ENCODE measurements around the gene SMTNL2.

DNA sequence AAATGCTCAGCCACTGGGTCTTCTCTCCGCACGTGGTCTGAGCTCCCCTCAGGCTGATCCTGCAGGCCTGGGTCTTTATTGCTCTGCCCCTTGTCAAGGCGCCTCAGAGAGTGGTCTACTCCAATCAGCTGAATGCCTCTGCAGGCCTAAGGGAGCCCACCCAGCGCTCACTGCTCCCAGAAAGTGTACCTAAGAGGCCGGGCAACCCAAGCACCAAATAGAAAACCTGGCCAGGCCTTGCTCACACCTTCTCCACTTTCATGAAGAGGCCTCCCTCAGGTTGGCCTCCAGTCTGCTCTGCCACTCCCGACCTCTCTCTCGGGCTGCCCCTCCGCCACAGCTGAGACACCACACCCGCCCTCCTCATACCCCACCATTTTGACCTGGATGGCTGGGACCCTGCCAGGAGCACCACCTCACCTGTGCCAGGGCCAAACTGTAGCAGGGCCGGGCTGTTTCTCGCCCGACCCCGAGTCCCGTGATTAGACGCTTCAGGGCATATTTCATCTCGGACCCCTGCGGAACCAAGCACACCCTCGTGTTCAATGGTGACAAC lies 29.8 kb upstream of the SMTNL2 start:
- TF ChIP-seq, protein P1, sequence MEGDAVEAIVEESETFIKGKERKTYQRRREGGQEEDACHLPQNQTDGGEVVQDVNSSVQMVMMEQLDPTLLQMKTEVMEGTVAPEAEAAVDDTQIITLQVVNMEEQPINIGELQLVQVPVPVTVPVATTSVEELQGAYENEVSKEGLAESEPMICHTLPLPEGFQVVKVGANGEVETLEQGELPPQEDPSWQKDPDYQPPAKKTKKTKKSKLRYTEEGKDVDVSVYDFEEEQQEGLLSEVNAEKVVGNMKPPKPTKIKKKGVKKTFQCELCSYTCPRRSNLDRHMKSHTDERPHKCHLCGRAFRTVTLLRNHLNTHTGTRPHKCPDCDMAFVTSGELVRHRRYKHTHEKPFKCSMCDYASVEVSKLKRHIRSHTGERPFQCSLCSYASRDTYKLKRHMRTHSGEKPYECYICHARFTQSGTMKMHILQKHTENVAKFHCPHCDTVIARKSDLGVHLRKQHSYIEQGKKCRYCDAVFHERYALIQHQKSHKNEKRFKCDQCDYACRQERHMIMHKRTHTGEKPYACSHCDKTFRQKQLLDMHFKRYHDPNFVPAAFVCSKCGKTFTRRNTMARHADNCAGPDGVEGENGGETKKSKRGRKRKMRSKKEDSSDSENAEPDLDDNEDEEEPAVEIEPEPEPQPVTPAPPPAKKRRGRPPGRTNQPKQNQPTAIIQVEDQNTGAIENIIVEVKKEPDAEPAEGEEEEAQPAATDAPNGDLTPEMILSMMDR (IDR thresholded peaks at IDR 0.05 in 8 of 11, conservative IDR thresholded peaks at IDR 0.05 in 3 of 11): no peak
- no peak for TF ChIP-seq POLR2AphosphoS5 (IDR thresholded peaks at IDR 0.05)
- TF ChIP-seq POLR2A (IDR thresholded peaks at IDR 0.05): no peak

Measured in spleen (tissue), 7 donors.